OCI-LY3 (cell line): Measurements from ENCODE around the gene CD302.

Experiments
- H2AFZ ChIP-seq: fragments of 200-600, 300-600 bp; shearing (Covaris generic); 2 replicates; pipeline ENCODE4 v1.6.0; 2014; ENCODE audit warnings: antibody characterized with exemption, low read depth, low read length
- H3K27ac ChIP-seq: fragments of 200-600, 300-600 bp; sonication (generic); 2 replicates; pipeline ENCODE4 v1.5.1; 2014; ENCODE audit warnings: mild to moderate bottlenecking, low read length, moderate library complexity, mixed read lengths
- H3K27me3 ChIP-seq: fragments of 200-600, 300-600 bp; sonication (generic); 2 replicates; pipeline ENCODE4 v1.6.1; 2014; ENCODE audit warnings: low read depth, low read length, mixed read lengths
- H3K36me3 ChIP-seq: fragments of 200-600, 300-600 bp; sonication (generic); replicated peaks from 2 replicates; pipeline ENCODE3; 2014; ENCODE audit warnings: low read depth, low read length, mixed read lengths
- H3K4me1 ChIP-seq: fragments of 300-600, 200-600 bp; sonication (generic); 2 replicates; pipeline ENCODE4 v1.6.1; 2014; ENCODE audit warnings: low read length, mixed read lengths
- H3K4me2 ChIP-seq: fragments of 200-600, 300-600 bp; sonication (generic); 2 replicates; pipeline ENCODE4 v1.6.1; 2014; ENCODE audit warnings: low read length, mixed read lengths
- H3K4me3 ChIP-seq: fragments of 300-600, 200-600 bp; sonication (generic); 2 replicates; pipeline ENCODE4 v1.5.1; 2014; ENCODE audit warnings: antibody characterized with exemption, mild to moderate bottlenecking, low read length, moderate library complexity
- H3K79me2 ChIP-seq: fragments of 300-600, 200-600 bp; shearing (Covaris generic); 2 replicates; pipeline ENCODE4 v1.6.1; 2014; ENCODE audit warnings: mild to moderate bottlenecking, low read length, mixed read lengths
- H3K9ac ChIP-seq: fragments of 300-600, 200-600 bp; shearing (Covaris generic); 2 replicates; pipeline ENCODE4 v1.6.0; 2014; ENCODE audit warnings: mild to moderate bottlenecking, low read length, moderate library complexity
- H3K9me3 ChIP-seq: fragments of 200-600, 300-600 bp; shearing (Covaris generic); 2 replicates; pipeline ENCODE4 v1.6.1; 2014; ENCODE audit warnings: low read length, mixed read lengths; ENCODE audit not compliant: insufficient read depth
- H4K20me1 ChIP-seq: fragments of 200-600, 300-600 bp; sonication (generic); 2 replicates; pipeline ENCODE4 v1.6.1; 2016; ENCODE audit warnings: low read length, mixed read lengths; ENCODE audit not compliant: insufficient read depth
- EZH2phosphoT487 ChIP-seq: fragments of 200-600 bp; shearing (Covaris generic); IDR thresholded peaks from 2 replicates; pipeline ENCODE4 v1.6.1; 2018; ENCODE audit warnings: antibody characterized with exemption, mixed run types, low read depth
- TF ChIP-seq, protein P1 (sequence below): fragments of 200-600, 300-600 bp; sonication (generic); IDR thresholded peaks from 2 replicates; pipeline ENCODE4 v1.5.1; 2014; ENCODE audit warnings: antibody characterized with exemption, low read length, low read depth

CD302 gene

DNA sequence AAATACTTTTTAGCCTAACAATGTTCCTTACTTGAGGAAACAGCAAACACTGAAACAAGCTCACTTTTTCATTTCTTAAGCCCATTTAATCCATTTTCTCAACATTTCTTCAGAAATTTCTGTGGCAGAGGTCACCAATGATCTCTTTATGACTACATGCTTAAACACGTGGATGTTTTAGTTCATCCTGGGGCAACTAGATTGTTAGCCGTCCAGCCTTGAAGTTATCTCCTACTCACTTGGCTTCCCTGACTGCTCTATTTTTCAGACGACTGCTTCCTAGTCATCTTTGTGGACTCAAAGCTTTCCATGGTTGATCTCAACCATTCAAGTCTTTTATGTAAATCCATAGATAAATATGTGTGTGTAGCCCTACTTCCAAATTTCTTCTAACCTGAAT, 24.1 kb downstream of the CD302 start:
- no peaks in the 10 kb centered on the region for H4K20me1 ChIP-seq
- no peaks in the 10 kb centered on the region for H3K4me1 ChIP-seq
- no peaks in the 10 kb centered on the region for H3K9me3 ChIP-seq
- H3K36me3 ChIP-seq = peaks cover 10% of the 10 kb centered on the region
- H3K79me2 ChIP-seq = no peaks in the 10 kb centered on the region
- H3K27me3 ChIP-seq = no peaks in the 10 kb centered on the region
- no peak overlapping the region for H3K4me2 ChIP-seq
- H2AFZ ChIP-seq = no peak overlapping the region
- TF ChIP-seq, protein P1, sequence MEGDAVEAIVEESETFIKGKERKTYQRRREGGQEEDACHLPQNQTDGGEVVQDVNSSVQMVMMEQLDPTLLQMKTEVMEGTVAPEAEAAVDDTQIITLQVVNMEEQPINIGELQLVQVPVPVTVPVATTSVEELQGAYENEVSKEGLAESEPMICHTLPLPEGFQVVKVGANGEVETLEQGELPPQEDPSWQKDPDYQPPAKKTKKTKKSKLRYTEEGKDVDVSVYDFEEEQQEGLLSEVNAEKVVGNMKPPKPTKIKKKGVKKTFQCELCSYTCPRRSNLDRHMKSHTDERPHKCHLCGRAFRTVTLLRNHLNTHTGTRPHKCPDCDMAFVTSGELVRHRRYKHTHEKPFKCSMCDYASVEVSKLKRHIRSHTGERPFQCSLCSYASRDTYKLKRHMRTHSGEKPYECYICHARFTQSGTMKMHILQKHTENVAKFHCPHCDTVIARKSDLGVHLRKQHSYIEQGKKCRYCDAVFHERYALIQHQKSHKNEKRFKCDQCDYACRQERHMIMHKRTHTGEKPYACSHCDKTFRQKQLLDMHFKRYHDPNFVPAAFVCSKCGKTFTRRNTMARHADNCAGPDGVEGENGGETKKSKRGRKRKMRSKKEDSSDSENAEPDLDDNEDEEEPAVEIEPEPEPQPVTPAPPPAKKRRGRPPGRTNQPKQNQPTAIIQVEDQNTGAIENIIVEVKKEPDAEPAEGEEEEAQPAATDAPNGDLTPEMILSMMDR = no peak
- no peak for TF ChIP-seq EZH2phosphoT487
- no peak overlapping the region for H3K4me3 ChIP-seq
- H3K27ac ChIP-seq = no peak overlapping the region
- no peak overlapping the region for H3K9ac ChIP-seq

- H3K4me2 ChIP-seq = no peak overlapping the region
- TF ChIP-seq EZH2phosphoT487 = no peak
- TF ChIP-seq, protein P1 = no peak
- peaks cover 12% of the 10 kb centered on the region for H3K36me3 ChIP-seq
- no peak overlapping the region for H2AFZ ChIP-seq
- H3K27ac ChIP-seq = no peak overlapping the region
- H4K20me1 ChIP-seq = no peaks in the 10 kb centered on the region
- H3K9me3 ChIP-seq = no peaks in the 10 kb centered on the region
- H3K9ac ChIP-seq = no peak overlapping the region
- no peak overlapping the region for H3K4me3 ChIP-seq
- H3K4me1 ChIP-seq = no peaks in the 10 kb centered on the region
- no peaks in the 10 kb centered on the region for H3K79me2 ChIP-seq
- no peaks in the 10 kb centered on the region for H3K27me3 ChIP-seq
Measured at GRCh38 chr2:159773426-159773825, 24.6 kb downstream of the CD302 start.

DNA sequence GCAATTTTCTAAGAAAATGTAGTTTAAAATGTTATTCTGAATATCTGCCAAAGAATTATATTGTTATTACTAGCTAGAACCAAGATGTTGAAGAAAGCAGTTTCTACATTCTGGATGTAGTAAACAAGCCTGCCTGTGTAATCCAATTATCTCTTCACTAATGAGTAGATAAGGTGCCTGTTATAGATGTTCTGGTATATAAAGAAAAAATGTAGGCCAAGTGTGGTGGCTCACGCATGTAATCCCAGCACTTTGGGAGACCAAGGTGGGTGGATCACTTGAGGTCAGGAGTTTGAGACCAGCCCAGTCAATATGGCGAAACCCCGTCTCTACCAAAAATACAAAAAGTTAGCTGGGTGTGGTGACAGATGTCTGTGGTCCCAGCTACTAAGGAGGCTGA, 28.9 kb downstream of the CD302 start:
- Histone ChIP-seq H4K20me1 (0 out of 2 replicates have a peak, but pooled peaks cover 3% of the 10 kb centered on the region), H3K4me3 (no peak overlapping the region), H3K4me2 (no peak overlapping the region), H3K9me3 (no peaks in the 10 kb centered on the region), H3K27me3 (no peaks in the 10 kb centered on the region), H3K79me2 (no peaks in the 10 kb centered on the region; the same call in none of the 2 replicates), H3K36me3 (peaks cover 43% of the 10 kb centered on the region), H3K27ac (no peak overlapping the region), H3K4me1 (no peaks in the 10 kb centered on the region), H3K9ac (no peak overlapping the region), H2AFZ (no peak overlapping the region)
- no peak for TF ChIP-seq EZH2phosphoT487
- TF ChIP-seq, protein P1 = no peak

DNA sequence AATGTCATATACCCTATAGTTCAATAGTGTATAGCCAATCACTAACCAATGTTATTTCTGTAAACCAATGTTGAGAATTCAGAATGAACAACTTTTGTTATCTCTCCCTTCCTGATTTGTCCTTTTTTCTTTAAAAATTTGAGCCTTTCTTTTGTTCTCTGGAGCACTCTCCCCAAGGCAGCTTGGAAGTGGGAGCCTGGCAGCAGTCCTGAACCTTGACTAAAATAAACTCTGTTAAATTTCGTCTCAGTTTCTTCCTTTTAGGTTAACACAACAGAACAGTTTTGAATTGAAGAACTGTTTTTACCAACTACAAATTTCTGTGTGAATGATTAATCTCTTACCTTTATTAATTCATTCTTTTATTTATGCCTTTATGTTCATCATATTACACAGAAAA, 35.9 kb downstream of the CD302 start:
- no peak overlapping the region for H3K9ac ChIP-seq
- H3K27ac ChIP-seq = no peak overlapping the region
- H3K27me3 ChIP-seq = no peaks in the 10 kb centered on the region
- no peaks in the 10 kb centered on the region for H3K9me3 ChIP-seq
- no peak for TF ChIP-seq EZH2phosphoT487
- TF ChIP-seq, protein P1 = no peak
- no peak overlapping the region for H3K4me2 ChIP-seq
- H3K4me3 ChIP-seq = no peak overlapping the region
- no peaks in the 10 kb centered on the region for H3K4me1 ChIP-seq
- peaks cover 59% of the 10 kb centered on the region for H3K36me3 ChIP-seq
- peaks cover 14% of the 10 kb centered on the region for H4K20me1 ChIP-seq
- no peak overlapping the region for H2AFZ ChIP-seq
- H3K79me2 ChIP-seq = peaks cover 8% of the 10 kb centered on the region
